Dermis blood vessel endothelial cell (primary cell): ENCODE results near the gene DMBT1. TPM values are rescaled to one million over a fixed set of nuclear protein-coding genes. Genes with fewer than 3 reads are reported as not detected.
"Not testable (repeated sequence)": the region's sequence is repeated elsewhere in the genome, so short reads cannot be mapped to it uniquely, and the experiment has no call there.

Experiments
- DNase-seq: peaks from one replicate; pipeline ENCODE4 v3.0.0; 2010
- total RNA-seq: library from RNA; depleted of rRNA; stranded (reverse); fragments of >200 nt; gene quantifications from 2 replicates; pipeline ENCODE4 v1.2.3, GENCODE V29; 2014

Gene DMBT1
- total RNA-seq, 1 donor from 2014 or later = not detected

GRCh38 chr10:122549636-122550035 is 10.9 kb upstream of the DMBT1 start:
- no peak for DNase-seq

- no peak for DNase-seq
Measured at GRCh38 chr10:122550427-122550826, 10.1 kb upstream of the DMBT1 start.

- DNase-seq = no peak
Measured at GRCh38 chr10:122550983-122551382, 9.6 kb upstream of the DMBT1 start.

GRCh38 chr10:122551450-122551849 is 9.1 kb upstream of the DMBT1 start:
- peak; percentile 15 for DNase-seq

- no peak for DNase-seq
Measured at GRCh38 chr10:122553341-122553740, 7.2 kb upstream of the DMBT1 start.

- DNase-seq = no peak
Measured at GRCh38 chr10:122554131-122555036, 6.2 kb upstream of the DMBT1 start.

GRCh38 chr10:122555442-122555841 is 5.1 kb upstream of the DMBT1 start:
- DNase-seq = no peak

GRCh38 chr10:122557516-122557915 is 3.0 kb upstream of the DMBT1 start:
- no peak for DNase-seq

GRCh38 chr10:122558452-122558851 is 2.1 kb upstream of the DMBT1 start:
- DNase-seq = no peak

- no peak for DNase-seq
Measured at GRCh38 chr10:122559228-122559627, 1.3 kb upstream of the DMBT1 start.

- no peak for DNase-seq
Measured at GRCh38 chr10:122561212-122561611, 658 bp downstream of the DMBT1 start.

GRCh38 chr10:122561792-122562191 is 1.2 kb downstream of the DMBT1 start:
- DNase-seq = no peak

GRCh38 chr10:122564980-122565379 is 4.4 kb downstream of the DMBT1 start:
- no peak for DNase-seq

- DNase-seq = peak; percentile 93
Measured at GRCh38 chr10:122565766-122566206, 5.2 kb downstream of the DMBT1 start.

GRCh38 chr10:122566632-122567031 is 6.1 kb downstream of the DMBT1 start:
- no peak for DNase-seq

GRCh38 chr10:122567056-122567660 is 6.6 kb downstream of the DMBT1 start:
- peak; percentile 66 for DNase-seq

GRCh38 chr10:122568551-122568950 is 8.0 kb downstream of the DMBT1 start:
- DNase-seq = no peak

GRCh38 chr10:122570920-122571319 is 10.4 kb downstream of the DMBT1 start:
- DNase-seq = no peak

GRCh38 chr10:122571892-122572291 is 11.3 kb downstream of the DMBT1 start:
- no peak for DNase-seq

GRCh38 chr10:122575776-122576175 is 15.2 kb downstream of the DMBT1 start:
- no peak for DNase-seq

GRCh38 chr10:122576291-122576690 is 15.7 kb downstream of the DMBT1 start:
- no peak for DNase-seq

GRCh38 chr10:122577311-122577885 is 16.8 kb downstream of the DMBT1 start:
- no peak for DNase-seq

- DNase-seq = not testable (repeated sequence)
Measured at GRCh38 chr10:122586070-122586469, 25.5 kb downstream of the DMBT1 start.
